ENCODE data around the gene TSTD1.

DNA sequence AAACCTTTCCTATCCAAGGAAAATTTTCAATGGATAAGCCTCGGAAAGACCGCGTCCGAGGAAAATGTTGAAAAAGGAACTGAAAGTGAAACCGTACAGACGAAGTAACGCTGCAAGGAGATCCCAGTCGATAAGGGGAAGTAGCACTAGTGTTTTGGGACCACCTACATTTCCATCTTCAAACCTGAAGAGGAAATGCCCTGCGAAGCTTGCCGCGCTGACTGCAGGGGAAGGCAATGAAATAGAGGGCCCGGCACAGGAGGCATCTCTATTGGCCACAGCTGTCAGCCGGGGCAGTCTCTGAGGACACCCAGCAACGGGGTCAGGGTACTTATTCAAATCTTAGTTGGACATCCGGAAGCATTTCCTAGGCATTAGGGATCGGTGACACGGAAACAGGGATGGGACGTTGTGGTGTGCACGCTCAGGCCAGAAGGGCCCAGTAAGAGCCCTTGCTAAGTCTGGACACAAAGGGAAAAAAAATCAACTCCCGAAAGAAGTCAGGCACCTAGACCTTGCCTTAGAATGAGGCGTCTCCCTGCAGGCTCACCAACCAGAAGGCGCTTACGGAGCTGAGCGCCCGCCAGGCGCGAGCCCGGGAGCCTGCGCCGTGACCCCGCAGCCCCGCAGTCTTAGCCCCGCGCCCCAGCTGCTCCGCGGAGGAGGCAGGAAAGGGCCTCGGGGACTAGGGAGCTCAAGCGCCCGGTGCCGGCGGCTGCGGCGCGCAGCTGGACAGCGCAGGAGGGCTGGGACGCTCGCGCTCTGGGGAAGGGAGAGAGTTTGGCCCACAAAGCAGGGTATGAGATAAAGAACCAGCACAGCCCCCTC lies 6.4 kb upstream of the TSTD1 start:
- TF ChIP-seq, protein P1, sequence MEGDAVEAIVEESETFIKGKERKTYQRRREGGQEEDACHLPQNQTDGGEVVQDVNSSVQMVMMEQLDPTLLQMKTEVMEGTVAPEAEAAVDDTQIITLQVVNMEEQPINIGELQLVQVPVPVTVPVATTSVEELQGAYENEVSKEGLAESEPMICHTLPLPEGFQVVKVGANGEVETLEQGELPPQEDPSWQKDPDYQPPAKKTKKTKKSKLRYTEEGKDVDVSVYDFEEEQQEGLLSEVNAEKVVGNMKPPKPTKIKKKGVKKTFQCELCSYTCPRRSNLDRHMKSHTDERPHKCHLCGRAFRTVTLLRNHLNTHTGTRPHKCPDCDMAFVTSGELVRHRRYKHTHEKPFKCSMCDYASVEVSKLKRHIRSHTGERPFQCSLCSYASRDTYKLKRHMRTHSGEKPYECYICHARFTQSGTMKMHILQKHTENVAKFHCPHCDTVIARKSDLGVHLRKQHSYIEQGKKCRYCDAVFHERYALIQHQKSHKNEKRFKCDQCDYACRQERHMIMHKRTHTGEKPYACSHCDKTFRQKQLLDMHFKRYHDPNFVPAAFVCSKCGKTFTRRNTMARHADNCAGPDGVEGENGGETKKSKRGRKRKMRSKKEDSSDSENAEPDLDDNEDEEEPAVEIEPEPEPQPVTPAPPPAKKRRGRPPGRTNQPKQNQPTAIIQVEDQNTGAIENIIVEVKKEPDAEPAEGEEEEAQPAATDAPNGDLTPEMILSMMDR (IDR thresholded peaks at IDR 0.05; ENCODE audit: borderline replicate concordance, extremely low read depth, low read length, poor library complexity, severe bottlenecking) = peak; percentile 0
- no peak for TF ChIP-seq EZH2 (IDR thresholded peaks at IDR 0.05; ENCODE audit: borderline replicate concordance, low read depth, low read length, severe bottlenecking)

Measured in DND-41 (cell line).